EH (cell line): Measurements from ENCODE around the gene DNAAF9.
A peak's percentile ranks its signal among the peaks of the same experiment; 100 is the strongest.
"Not testable (repeated sequence)": the region's sequence is repeated elsewhere in the genome, so short reads cannot be mapped to it uniquely, and the experiment has no call there.

Experiments
- DNase-seq: peaks from one replicate; pipeline ENCODE4 v3.0.0-alpha.2; 2015; ENCODE audit warnings: low read depth

The DNAAF9 gene

GRCh38 chr20:3407040-3407770 is at the start of gene DNAAF9:
TSS of gene DNAAF9 (minus strand) at chr20:3407669. CDS start at chr20:3407557, 112 bp downstream.
- peak; percentile 64 for DNase-seq

DNA sequence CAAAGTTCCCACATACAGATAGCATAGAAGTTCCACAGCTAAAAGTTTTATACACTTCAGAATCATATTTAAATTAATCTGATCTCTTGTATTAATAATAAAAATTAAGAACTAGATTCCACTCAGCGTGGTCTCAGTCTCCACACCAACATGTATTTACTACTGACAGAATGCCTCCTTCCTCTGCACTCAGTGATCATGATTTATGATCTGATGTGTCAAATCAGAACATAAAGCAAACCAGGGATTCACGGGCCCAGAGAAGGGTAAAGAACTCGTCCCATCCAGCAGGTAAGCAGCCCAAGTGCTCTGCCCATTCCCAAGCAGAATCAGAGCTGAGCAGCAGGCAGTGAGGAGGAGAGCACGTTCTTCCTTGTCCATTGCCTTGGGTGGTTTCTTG is 49.2 kb upstream of the DNAAF9 start:
- DNase-seq: no peak

- DNase-seq: no peak
These were observed 47.4 kb upstream of the DNAAF9 start for GRCh38 chr20:3454831-3455230.

GRCh38 chr20:3452690-3453089 is 45.2 kb upstream of the DNAAF9 start:
- DNase-seq: no peak

- no peak for DNase-seq
These were observed 44.7 kb upstream of the DNAAF9 start for GRCh38 chr20:3452136-3452535.

DNA sequence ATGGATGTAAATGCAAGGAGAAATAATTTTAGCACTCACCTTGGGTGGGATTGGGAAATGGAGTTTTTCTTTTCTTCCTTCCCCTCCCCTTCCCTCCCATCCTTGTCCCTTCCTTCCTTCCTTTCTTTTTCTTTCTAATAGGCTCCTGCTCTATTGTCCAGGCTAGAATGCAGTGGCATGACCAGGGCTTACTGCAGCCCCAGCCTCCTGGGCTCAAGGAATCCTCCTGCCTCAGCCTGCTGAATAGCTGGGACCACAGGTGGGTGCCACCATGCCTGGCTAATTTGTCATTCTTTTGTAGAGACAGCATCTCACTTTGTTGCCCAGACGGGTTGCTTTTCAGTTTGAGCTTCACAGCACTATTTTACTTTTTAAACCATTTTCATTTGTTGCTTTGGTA is 41.9 kb upstream of the DNAAF9 start:
- no peak for DNase-seq

DNA sequence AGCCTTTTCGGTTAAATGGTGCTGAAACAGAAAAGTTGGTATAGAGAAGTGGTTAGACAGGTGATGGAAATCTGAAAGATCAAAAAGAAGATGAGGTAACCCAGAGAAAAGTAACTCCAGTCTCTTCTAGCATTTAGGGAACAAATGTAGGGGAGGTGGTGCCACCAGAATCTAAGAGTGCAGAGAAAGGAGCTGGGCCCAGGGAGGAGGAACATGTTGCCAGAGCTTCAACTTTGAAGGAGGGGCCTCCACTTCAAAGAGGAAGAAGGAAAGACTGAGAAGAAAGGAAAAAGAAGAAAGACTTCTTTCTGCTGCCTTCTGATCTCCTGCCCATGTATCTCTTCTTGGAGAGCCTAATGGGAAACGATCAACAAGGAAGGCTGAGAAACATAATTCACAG is 39.9 kb upstream of the DNAAF9 start:
- DNase-seq: no peak

DNA sequence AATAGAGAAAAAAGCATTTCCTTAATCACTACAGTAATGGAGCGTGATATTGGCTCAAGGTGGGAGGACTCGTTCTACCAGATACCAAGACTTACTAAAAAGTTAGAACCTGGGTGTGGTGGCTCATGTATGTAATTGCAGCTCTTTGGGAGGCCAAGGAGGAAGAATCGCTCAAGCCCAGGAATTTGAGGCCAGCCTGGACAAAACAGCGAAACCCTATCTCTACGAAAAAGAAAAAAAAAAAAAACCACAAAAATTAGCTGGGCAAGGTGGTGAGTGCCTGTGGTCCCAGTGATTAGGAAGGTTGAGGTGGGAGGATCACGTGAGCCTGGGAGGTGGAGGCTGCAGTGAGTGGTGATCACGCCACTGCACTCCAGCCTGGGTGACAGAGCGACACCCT is 39.3 kb upstream of the DNAAF9 start:
- no peak for DNase-seq

DNA sequence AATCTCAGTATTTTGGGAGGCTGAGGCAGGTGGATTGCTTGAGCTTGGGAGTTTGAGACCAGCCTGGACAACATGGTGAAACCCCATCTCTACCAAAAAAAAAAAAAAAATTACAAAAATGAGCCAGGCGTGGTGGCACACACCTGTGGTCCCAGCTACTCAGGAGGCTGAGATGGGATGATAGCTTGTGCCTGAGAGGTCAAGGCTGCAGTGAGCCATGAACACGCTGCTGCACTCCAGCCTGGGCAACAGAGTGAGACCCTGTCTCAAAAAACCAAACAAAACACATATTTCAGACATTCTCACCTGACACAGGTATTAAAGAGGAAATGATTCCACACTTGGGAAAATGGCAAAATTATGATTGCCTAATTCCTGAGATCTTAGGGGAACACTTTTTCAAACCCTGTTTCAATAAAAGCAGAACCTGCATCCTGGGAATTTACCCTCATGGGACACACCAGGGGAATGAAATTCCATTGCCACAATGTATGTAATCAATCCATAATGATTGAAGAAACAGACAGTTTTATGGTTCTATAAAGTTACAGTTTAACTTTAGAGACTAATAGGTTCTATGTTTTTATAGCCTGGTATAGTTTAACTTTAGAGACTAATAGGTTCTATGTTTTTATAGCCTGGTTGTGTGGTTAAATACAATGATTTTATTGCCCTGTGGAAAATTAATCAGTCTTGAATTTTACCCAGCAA is 29.6 kb upstream of the DNAAF9 start:
- no peak for DNase-seq

GRCh38 chr20:3434232-3434631 is 26.8 kb upstream of the DNAAF9 start:
- DNase-seq: no peak

GRCh38 chr20:3433744-3434143 is 26.3 kb upstream of the DNAAF9 start:
- no peak for DNase-seq

DNA sequence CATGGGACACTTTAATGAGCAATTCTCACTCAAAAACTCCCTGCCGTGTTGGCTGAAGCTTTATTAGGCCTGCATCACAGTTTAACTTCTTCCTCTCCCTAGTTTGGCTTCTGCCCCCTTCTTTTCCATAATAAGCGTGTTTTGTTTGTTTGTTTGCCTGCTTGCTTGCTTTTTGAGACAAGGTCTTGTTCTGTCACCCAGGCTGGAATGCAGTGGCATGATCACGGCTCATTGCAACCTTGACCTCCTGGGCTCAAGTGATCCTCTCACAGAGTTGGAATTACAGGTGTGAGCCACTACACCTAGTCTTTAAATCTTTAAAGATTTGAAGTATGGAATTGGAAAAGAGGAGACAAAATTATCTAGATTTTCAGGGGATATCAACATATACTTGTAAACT is 25.4 kb upstream of the DNAAF9 start:
- no peak for DNase-seq

- DNase-seq: peak; percentile 13
These were observed 23.6 kb upstream of the DNAAF9 start for GRCh38 chr20:3431109-3431508.

GRCh38 chr20:3430376-3431069 is 23.1 kb upstream of the DNAAF9 start:
- no peak for DNase-seq

- DNase-seq: not testable (repeated sequence)
These were observed 19.3 kb upstream of the DNAAF9 start for GRCh38 chr20:3426766-3427165.

DNA sequence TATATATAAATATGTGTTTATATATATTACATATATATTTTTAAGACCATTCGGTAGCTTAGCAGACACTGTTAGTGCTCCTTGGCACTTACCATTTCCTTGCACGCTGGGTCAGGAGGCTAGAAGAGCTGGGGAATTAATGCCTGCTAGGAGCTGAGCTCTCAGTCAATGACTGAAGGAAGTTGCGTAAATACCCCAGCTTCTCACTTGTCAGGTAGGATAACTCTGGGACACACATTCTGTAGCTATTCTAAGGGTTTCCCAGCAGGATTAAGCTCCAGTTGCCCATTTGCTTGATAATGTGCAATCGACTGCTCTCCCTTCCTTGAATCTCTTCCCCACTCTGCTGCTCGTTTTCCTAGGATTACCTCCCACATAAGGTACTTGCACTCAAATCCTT is 15.7 kb upstream of the DNAAF9 start:
- no peak for DNase-seq

DNA sequence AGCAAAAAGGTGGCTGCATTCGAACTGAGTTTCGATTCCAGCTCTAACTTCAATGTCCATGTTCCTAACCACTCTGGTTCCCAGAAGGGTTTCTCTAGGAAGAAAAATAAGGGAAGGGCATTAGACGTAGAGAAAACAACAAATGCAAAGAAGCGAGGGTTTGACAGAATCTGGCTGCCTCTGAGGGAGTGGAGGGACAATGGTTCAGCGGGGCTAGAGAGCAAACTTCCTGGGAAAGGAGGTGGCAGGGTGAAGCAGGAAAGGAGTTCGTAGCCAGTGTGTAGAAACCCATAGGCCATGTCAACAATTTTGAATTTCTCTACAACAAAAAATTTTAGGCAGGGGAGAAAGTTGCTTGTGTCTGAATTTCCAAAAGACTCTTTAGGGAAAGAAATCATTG is 14.5 kb upstream of the DNAAF9 start:
- DNase-seq: no peak

- peak; percentile 79 for DNase-seq
These were observed 12.8 kb upstream of the DNAAF9 start for GRCh38 chr20:3420211-3420707.

- DNase-seq: not testable (repeated sequence)
These were observed 10.7 kb upstream of the DNAAF9 start for GRCh38 chr20:3418161-3418560.

- DNase-seq: no peak
These were observed 6.7 kb upstream of the DNAAF9 start for GRCh38 chr20:3414122-3414521.

- DNase-seq: no peak
These were observed 6.0 kb upstream of the DNAAF9 start for GRCh38 chr20:3413393-3413889.

DNA sequence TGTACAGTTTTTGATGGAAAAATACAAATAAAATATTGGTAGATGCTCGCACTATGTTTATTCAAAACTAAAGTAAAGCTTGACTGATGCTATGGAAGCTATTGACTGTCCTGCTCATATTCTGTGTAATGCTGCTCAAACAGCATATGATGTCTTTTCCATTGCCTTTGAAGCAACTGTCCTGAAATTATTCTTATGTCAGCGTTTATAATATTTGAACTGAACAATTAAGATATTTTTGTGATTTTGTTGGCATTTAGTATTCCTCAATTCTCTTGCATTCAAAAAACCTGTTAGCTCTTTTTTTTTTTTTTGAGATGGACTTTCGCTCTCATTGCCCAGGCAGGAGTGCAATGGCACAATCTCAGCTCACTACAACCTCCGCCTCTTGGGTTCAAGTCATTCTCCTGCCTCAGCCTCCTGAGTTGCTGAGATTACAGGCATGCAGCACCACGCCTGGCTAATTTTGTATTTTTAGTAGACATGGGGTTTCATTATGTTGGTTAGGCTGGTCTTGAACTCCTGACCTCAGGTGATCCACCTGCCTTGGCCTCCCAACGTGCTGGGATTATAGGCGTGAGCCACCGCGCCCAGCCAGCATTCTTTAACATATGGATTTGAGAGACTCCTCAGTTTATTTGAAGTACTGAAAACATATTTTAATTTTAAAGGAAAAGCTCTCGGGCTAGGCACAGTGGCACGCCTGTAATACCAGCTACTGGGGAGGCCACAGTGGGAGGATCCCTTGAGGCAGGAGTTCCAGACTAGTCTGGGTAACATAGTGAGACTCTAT is 5.3 kb upstream of the DNAAF9 start:
- DNase-seq: no peak
